Astrocyte (in vitro differentiated cells and primary cell): Measurements from ENCODE around the gene CTIF. TPM values are rescaled to one million over a fixed set of nuclear protein-coding genes. Genes with fewer than 3 reads are reported as not detected.
A peak's percentile ranks its signal among the peaks of the same experiment; 100 is the strongest.

Experiments
- DNase-seq: peaks from one replicate; pipeline ENCODE4 v3.0.0-alpha.2; 2010; ENCODE audit warnings: low read depth
- FAIRE-seq: peaks from 2 replicates; lab custom pipeline; 2011; peaks lifted over from hg19 to GRCh38; lab: Jason Lieb, UNC
- H2AFZ ChIP-seq: 2 replicates; pipeline ENCODE4 v1.6.0; 2012; ENCODE audit warnings: low read depth, low read length, inconsistent platforms
- H3K27ac ChIP-seq: 2 replicates; pipeline ENCODE4 v1.5.1; 2011; ENCODE audit warnings: low read depth, low read length, inconsistent platforms
- H3K27me3 ChIP-seq: 2 replicates; pipeline ENCODE4 v1.6.0; 2011; ENCODE audit warnings: low read length, inconsistent platforms; ENCODE audit not compliant: insufficient read depth
- H3K36me3 ChIP-seq: 2 replicates; pipeline ENCODE4 v1.5.1; 2011; ENCODE audit warnings: low read length, inconsistent platforms; ENCODE audit not compliant: insufficient read depth
- H3K4me1 ChIP-seq: 2 replicates; pipeline ENCODE4 v1.5.1; 2011; ENCODE audit warnings: low read length, inconsistent platforms; ENCODE audit not compliant: insufficient read depth
- H3K4me2 ChIP-seq: 2 replicates; pipeline ENCODE4 v1.6.0; 2012; ENCODE audit warnings: low read length, inconsistent platforms
- H3K4me3 ChIP-seq: 2 replicates; pipeline ENCODE4 v1.5.1; 2011; ENCODE audit warnings: low read depth, mild to moderate bottlenecking, low read length, inconsistent platforms; ENCODE audit not compliant: insufficient read depth
- H3K79me2 ChIP-seq: 2 replicates; pipeline ENCODE4 v1.6.0; 2012; ENCODE audit warnings: mild to moderate bottlenecking, low read length, inconsistent platforms; ENCODE audit not compliant: insufficient read depth
- H3K9ac ChIP-seq: 2 replicates; pipeline ENCODE4 v1.6.0; 2012; ENCODE audit warnings: mild to moderate bottlenecking, low read length, inconsistent platforms
- H3K9me3 ChIP-seq: 2 replicates; pipeline ENCODE4 v1.5.1; 2012; ENCODE audit warnings: low read depth, mild to moderate bottlenecking, low read length, inconsistent platforms; ENCODE audit not compliant: insufficient read depth
- H4K20me1 ChIP-seq: 2 replicates; pipeline ENCODE4 v1.6.0; 2012; ENCODE audit warnings: low read length, inconsistent platforms; ENCODE audit not compliant: insufficient read depth
- H3K27ac Mint-ChIP-seq: one replicate; pipeline ENCODE4 v1.8.0; 2021; ENCODE audit warnings: mild to moderate bottlenecking, mixed read lengths; ENCODE audit not compliant: unreplicated experiment
- H3K27me3 Mint-ChIP-seq: one replicate; pipeline ENCODE4 v1.8.0; 2021; ENCODE audit warnings: low read depth, mixed read lengths; ENCODE audit not compliant: unreplicated experiment
- H3K36me3 Mint-ChIP-seq: one replicate; pipeline ENCODE4 v1.8.0; 2021; ENCODE audit warnings: low read depth, mixed read lengths; ENCODE audit not compliant: unreplicated experiment
- H3K4me1 Mint-ChIP-seq: one replicate; pipeline ENCODE4 v1.8.0; 2021; ENCODE audit warnings: low read depth, mixed read lengths; ENCODE audit not compliant: unreplicated experiment
- H3K4me3 Mint-ChIP-seq: one replicate; pipeline ENCODE4 v1.8.0; 2021; ENCODE audit warnings: mild to moderate bottlenecking, moderate library complexity, mixed read lengths; ENCODE audit not compliant: unreplicated experiment
- H3K9me3 Mint-ChIP-seq: one replicate; pipeline ENCODE4 v1.8.0; 2021; ENCODE audit warnings: mild to moderate bottlenecking, mixed read lengths; ENCODE audit not compliant: unreplicated experiment
- CTCF ChIP-seq: IDR thresholded peaks from 2 replicates; pipeline ENCODE4 v1.5.1; 2011; ENCODE audit warnings: low read depth, mild to moderate bottlenecking, inconsistent platforms, low read length, moderate library complexity; ENCODE audit not compliant: insufficient read depth
- EZH2 ChIP-seq: IDR thresholded peaks from 2 replicates; pipeline ENCODE4 v1.6.1; 2012; ENCODE audit warnings: mild to moderate bottlenecking, low read length, inconsistent platforms; ENCODE audit not compliant: insufficient read depth
- total RNA-seq: library from RNA; stranded (reverse); gene quantifications from 2 replicates; pipeline ENCODE4 v1.2.1, GENCODE V29; 2021

CTIF gene
- total RNA-seq, 1 donor from 2014 or later: 101 TPM

- no peaks in the 10 kb centered on the region for H3K4me1 ChIP-seq
- FAIRE-seq: no peak
- Mint-ChIP-seq H3K27ac (peak overlapping the region; percentile 60), H3K4me1 (peaks cover 13% of the 10 kb centered on the region), H3K36me3 (peaks cover 45% of the 10 kb centered on the region), H3K9me3 (peaks cover 2% of the 10 kb centered on the region), H3K4me3 (no peak overlapping the region), H3K27me3 (no peaks in the 10 kb centered on the region)
- no peak overlapping the region for H3K4me2 ChIP-seq
- no peak overlapping the region for H3K27ac ChIP-seq
- H2AFZ ChIP-seq: no peak overlapping the region
- no peak overlapping the region for H3K9ac ChIP-seq
- no peaks in the 10 kb centered on the region for H3K9me3 ChIP-seq
- H3K79me2 ChIP-seq: no peaks in the 10 kb centered on the region
- DNase-seq: no peak
- H3K36me3 ChIP-seq: peaks cover 4% of the 10 kb centered on the region
- TF ChIP-seq CTCF (no peak), EZH2 (no peak)
- no peaks in the 10 kb centered on the region for H3K27me3 ChIP-seq
- peaks cover 30% of the 10 kb centered on the region for H4K20me1 ChIP-seq
- no peak overlapping the region for H3K4me3 ChIP-seq
Measured at GRCh38 chr18:48690494-48690893, 151.7 kb downstream of the CTIF start.

- H3K4me1 ChIP-seq: no peaks in the 10 kb centered on the region
- no peak overlapping the region for H2AFZ ChIP-seq
- Mint-ChIP-seq H3K4me1 (peaks cover 13% of the 10 kb centered on the region), H3K27ac (peak overlapping the region; percentile 77), H3K27me3 (no peaks in the 10 kb centered on the region), H3K4me3 (no peak overlapping the region), H3K9me3 (peaks cover 2% of the 10 kb centered on the region), H3K36me3 (peaks cover 32% of the 10 kb centered on the region)
- FAIRE-seq: no peak
- no peaks in the 10 kb centered on the region for H3K9me3 ChIP-seq
- H4K20me1 ChIP-seq: peaks cover 37% of the 10 kb centered on the region
- no peak overlapping the region for H3K27ac ChIP-seq
- no peak for TF ChIP-seq EZH2
- TF ChIP-seq CTCF: no peak
- no peak overlapping the region for H3K4me3 ChIP-seq
- H3K36me3 ChIP-seq: peaks cover 9% of the 10 kb centered on the region
- no peaks in the 10 kb centered on the region for H3K79me2 ChIP-seq
- H3K27me3 ChIP-seq: no peaks in the 10 kb centered on the region
- H3K4me2 ChIP-seq: no peak overlapping the region
- DNase-seq: no peak
- no peak overlapping the region for H3K9ac ChIP-seq
Measured at GRCh38 chr18:48693006-48693405, 154.2 kb downstream of the CTIF start.

DNA sequence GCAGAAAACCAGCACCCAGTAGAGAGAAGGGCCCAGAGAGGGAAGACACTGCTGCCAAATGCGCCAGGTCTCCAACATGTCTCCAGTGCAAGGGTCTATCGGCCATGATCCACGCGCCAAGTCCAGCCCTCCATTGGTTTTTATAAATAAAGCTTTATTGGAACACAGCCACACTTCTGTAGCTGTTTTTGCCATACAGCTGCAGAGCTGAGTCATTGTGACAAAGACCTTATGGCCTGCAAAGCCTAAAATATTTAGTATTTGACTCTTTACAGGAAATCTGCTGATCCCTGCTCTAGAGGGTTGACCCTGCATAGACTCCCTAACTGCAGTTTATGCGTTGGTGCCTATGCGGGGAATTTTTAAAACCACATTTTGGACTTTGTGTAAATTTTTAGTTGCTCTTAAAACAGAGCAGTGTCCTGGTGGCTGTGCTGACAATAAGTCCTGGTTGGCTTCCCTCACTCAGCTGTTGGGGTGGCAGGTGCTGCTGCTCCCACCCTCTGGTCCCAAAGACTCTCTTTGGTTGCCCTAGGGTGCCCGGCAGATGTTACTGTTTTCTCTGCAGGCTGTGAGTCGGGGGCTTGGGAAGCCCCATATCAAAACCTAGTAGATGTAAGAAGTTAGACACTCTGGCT lies 154.9 kb downstream of the CTIF start:
- H3K36me3 ChIP-seq: peaks cover 9% of the 10 kb centered on the region
- no peaks in the 10 kb centered on the region for H3K9me3 ChIP-seq
- peaks cover 2% of the 10 kb centered on the region for H3K9me3 Mint-ChIP-seq
- FAIRE-seq (no peak), DNase-seq (peak; percentile 6)
- H3K4me1 ChIP-seq: no peaks in the 10 kb centered on the region
- H3K36me3 Mint-ChIP-seq: peaks cover 29% of the 10 kb centered on the region
- H3K4me3 ChIP-seq: no peak overlapping the region
- H3K4me1 Mint-ChIP-seq: peaks cover 13% of the 10 kb centered on the region
- TF ChIP-seq CTCF (no peak), EZH2 (no peak)
- H3K27ac ChIP-seq: no peak overlapping the region
- no peaks in the 10 kb centered on the region for H3K27me3 ChIP-seq
- H2AFZ ChIP-seq: no peak overlapping the region
- no peaks in the 10 kb centered on the region for H3K27me3 Mint-ChIP-seq
- no peaks in the 10 kb centered on the region for H3K79me2 ChIP-seq
- no peak overlapping the region for H3K4me2 ChIP-seq
- H3K27ac Mint-ChIP-seq: peak overlapping the region; percentile 87
- H3K4me3 Mint-ChIP-seq: no peak overlapping the region
- no peak overlapping the region for H3K9ac ChIP-seq
- H4K20me1 ChIP-seq: peaks cover 32% of the 10 kb centered on the region
